Stimulated activated CD4-positive, alpha-beta T cell treated with anti-CD3 and anti-CD28 coated beads, Interleukin-1b, Interleukin-23, amount 100 ng/mL, for 24 hours (primary cell): ENCODE results near the gene ELMO1.
"Not testable (repeated sequence)": the region's sequence is repeated elsewhere in the genome, so short reads cannot be mapped to it uniquely, and the experiment has no call there.

Experiments used
- DNase-seq, 4 experiments: peaks; one replicate each; pipeline ENCODE4 v3.0.0-alpha.2; 2020; ENCODE audit warnings: low read depth in 4 of 4, low spot score in 1 of 4

The ELMO1 gene

DNA sequence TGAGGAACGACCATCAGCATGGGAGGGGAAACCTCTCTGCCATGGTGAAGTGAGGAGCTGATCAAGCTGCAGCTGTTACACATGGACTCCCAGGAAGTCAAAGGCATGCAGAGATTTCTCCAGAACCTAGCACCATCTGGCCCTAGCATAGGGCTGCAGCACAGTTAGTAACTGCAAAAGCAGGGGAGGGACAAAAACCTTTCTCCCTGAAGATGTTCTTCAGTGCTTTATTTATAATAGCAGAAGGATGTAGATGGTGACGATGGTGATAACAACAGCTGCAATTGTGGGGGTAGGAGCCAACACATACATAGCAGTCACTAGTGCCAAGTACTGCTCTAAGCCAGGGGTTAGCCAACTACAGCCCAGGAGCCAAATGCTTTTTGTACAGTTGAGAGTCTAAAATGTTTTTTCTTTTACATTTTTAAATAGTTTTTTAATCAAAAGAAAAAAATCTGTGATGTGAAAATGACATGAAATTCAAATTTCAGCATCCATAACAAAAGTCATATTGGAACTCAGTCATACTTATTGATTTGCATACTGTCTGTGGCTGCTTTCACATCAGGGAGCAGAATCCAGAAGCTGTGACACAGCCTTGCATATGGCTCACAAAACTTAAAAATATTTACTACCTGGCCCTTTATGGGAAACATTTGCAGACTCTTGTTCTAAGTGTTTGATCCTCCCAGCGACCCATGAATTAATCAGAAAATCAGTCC, 299.5 kb downstream of the ELMO1 start:
- no peak for DNase-seq

DNA sequence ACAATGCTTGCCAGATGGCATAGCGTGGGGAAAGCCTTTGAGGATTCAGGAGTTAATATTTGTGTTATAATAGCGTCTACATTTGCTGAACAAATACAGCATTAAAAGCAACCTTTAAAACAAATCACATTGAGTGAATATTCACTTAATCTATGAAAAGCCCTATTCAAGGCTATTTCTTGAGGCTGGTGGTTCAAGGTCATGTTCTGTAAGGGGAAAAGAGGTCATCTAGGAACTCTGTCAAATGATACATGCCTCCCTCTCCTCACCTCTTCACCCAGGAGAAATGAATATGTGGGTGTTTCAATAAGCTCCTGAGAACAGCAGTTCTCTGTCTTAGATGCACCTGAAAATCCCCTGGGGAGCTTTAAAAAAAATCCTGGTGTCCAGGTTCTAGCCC, 303.0 kb downstream of the ELMO1 start:
- DNase-seq = no peak

DNA sequence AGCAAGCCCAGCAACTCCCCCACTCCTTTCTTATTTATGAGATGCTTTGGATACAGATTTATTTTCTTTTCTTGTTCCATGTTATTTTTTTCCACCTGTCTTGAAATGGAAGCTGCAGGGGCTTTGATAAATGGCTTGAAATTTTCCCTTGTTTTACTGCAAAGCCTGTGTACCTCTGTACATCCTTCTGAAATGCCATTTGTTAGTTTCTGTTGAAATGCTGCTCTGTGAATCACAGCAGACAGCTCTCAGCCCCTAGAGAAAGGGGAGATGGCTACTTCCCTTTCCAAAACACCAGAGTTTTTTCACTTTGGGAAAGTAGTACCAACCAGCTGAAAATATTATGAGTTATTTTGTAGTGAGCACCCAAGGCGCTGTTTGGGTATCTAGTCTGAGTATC, 304.2 kb downstream of the ELMO1 start:
- no peak for DNase-seq

DNA sequence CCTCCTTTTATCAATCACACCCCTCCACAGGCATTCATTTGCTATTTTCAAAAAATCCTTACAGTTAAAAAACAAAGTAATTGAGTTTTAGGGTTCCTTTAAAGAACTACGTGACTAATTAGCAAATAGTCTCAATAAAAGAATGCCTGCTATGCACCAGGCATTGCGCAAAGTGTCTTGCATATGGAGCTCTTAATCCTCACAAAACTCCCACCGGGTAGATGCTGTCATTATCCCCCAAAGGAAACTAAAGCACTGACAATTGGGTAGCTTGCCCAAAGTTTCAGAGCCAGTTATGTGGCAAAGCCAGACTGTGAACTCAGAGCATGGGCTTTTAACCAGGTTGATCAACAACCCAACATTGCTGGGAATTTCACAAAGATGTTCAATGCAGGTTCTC, 305.7 kb downstream of the ELMO1 start:
- DNase-seq = no peak

DNA sequence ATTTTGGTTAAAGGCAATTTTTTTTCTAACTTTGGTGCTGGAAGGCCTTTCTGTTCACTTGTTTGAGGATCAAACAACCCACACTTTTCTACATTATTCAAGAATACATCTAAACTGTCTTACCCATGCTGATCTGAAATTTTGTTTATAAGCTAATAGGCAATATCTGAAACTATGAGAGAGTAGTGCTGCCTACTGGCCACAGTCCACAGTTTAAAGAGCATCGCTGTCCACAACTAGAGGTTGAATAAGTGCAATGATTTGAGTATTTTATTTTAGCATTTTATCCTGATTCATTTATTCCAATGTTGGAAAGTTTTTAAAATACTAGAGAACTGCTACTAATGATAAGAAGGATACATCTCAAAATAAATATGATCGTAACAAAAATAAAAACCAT, 306.9 kb downstream of the ELMO1 start:
- DNase-seq = no peak

DNA sequence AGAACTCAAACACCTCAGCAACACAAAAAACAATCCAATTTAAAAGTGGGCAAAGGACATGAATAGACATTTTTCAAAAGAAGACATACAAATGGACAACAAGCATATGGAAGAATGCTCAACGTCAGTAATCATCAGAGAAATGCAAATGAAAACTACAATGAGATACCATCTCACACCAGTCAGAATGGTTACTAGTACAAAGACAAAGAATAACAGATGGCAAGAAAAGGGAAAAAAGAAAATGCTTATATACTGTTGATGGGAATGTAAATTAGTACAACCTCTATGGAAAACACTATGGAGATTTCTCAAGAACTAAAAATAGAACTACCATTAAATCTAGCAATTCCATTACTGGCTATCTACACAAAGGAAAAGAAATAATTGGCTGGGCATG, 314.8 kb downstream of the ELMO1 start:
- DNase-seq = not testable (repeated sequence)

DNA sequence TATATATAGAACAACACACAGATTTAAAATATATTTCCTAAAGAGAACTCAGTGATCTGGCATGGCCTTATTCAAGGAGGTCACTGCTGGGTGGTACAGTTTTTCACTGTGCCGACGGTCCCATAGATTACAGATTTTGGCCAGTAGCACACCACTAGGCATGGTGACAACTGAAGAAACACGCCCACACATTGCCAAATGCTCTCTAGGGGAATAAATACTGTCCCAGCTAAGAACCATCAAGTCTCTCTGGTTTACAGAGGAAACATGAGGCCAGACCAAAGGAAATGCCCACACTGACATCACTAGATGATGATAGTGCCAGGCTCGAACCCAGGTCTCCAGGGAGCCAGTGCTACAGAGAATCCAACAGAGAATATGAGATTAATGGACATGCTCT, 316.8 kb downstream of the ELMO1 start:
- no peak for DNase-seq

DNA sequence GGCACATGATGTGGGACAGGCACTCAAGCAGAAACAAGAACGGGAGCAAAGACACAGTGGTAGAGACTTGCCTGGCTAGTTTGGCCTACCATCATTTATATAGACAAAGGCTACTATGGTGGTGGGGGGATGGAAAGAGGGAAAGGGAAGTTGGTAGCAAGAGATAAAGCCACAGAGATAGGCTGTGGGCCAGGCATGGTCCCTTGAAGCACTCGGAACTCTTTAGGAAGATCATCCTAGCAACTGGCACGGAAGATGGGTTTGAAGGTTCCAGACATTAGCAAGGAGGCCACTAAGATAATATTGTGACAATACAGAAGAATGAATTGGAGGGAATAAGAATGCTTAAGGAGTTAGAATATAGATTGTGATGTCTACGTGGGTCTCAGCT, 319.6 kb downstream of the ELMO1 start:
- DNase-seq = no peak

DNA sequence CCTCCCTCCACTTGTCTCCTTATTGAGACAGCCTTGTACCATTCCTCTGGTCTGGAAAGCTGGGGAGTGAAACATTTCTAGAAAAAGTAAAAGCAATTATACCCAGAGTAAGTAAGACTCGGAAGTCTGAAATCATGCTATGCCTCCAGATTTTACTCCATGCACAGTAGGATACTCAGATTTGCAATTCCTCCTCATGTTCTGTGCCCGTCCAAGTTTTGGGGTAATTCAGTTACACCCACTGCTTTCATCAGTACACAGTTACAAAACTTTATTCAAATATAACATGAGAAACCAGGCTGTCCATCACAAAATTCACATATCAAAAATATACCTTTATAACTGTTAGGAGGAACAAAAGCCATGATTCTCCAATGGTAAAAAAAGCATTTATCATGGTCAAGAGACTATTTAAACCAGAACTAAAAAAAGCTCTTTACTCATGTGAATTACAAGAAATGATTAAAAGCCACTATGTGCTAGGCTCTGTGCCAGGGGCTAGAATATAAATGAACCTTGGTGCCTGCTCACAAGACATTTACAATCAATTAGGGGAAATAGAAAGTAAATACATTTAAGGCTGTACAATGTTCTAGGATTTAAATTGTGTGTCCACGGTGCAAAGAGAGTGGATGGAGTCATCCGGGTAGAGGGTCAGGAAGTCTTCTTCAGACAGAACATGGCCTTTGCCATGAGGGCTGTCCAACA, 320.2 kb downstream of the ELMO1 start:
- no peak for DNase-seq

DNA sequence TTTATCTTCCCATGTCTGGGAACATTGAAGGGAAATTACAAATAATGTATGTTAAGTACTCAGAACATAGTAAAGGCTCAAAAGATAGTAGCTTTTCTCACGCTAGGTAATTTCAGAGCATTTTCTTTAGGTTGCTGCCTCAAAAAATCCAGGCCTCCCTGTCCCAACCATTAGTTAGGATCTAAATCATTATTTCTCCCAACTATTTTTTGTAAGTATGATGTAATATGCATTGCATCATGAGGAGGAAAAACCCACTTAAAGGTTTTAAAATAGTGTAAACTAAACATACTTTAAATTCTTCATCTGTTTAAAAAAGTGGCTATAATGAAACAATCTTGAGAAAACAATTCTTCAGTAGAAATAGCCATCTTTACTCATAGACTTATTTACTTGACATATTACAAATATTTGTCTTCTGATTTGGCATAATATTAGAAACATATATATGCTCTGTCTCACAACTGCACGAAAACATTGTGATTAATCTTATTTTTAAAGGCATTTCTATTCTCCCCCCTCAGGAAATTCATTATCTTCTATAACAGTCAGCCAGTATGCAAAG, 329.3 kb downstream of the ELMO1 start:
- DNase-seq = no peak

DNA sequence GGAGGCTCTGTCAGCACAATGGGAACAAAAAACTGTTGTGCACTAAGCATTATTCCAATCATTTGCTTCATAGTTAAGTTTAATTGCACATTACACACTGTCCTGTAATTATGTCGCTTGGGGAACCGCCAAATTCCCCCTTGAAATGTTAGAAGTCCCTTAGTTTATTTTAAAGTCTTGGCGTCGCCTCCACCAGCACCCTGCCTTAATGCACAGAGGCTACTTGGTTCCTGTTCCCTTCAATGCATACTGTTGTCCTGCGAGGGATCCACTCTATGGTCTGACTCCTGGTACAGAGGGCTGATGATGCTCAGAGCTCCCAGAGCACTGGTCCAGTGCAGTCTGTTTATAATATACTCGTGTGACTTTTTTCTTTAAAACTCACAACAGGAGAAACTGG, 330.7 kb downstream of the ELMO1 start:
- no peak for DNase-seq

DNA sequence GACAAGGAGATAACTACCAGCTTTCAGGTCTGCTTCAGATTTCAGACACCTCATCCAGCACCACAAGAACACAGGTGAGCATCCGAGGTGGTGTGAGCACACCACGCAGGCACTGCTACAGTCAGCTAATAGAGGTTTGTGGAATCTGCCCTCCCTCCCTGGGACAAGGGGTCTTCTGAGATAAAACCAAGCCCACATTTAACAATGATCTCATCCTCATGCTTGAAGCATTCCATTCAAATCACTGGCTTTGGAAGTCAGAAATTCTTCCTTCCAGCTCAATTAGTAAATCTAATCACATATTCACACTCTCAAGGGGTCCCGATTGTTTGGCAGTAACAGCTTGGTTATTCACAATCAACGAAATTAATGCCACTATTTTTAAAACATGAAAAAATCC, 331.4 kb downstream of the ELMO1 start:
- DNase-seq = no peak

DNA sequence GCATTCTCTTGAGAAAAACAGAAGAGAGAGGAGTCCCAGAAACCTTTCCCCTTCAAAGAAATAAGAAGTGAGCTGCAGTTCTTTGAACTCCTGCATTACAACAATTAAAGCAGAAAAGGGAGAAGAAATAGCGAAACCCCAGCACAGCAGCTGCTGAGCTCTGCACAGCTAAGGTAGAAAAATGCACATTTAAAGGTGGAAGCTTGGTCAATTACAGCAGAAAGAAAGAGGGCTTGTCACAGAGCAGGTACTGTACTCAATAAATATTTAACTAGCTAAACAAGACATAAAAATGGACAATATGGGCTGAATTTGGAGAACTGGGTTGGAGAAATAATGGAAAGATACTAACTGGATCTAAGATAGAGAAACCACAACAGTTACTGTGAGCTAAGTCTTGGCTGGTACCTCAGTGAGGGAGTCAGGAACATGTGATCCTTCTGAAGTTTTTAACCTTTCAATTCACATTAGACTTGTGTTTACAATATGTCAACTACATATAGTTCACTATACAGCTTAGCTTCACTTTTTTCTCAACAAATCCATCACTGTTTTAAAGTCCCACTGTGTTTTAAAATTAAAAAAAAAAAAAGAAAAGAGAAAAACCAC, 332.5 kb downstream of the ELMO1 start:
- no peak for DNase-seq

DNA sequence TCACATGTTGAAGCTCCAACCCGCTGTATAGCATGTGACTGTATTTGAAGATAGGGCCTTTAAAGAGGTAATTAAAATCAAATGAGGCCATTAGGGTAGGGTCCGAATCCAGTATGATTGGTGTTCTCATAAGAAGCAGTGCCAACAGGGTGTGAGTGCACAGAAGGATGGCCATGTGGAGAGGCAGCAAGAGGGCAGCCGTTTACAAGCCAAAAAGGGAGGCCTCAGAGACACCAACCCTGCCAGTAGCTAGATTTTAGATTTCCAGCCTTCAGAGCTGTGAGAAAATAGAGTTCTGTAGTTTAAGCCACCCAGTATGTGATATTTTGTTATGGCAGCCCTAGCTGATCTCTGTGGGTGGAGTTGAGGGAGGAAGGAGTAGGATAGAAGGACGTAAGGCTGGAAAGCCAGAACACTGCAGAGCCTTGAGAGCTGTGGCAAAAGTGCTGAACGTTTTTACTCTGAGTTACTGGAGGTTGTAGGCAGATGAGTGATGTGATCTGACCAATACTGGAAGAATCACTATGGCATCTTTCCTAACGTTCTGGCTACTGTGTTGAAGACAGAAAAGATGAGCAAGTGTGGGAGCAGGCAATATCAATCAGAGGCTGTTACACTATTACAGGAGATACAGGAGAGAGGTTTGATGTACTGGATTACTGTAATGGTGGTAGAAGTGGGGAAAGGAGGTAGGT, 334.9 kb downstream of the ELMO1 start:
- no peak for DNase-seq

DNA sequence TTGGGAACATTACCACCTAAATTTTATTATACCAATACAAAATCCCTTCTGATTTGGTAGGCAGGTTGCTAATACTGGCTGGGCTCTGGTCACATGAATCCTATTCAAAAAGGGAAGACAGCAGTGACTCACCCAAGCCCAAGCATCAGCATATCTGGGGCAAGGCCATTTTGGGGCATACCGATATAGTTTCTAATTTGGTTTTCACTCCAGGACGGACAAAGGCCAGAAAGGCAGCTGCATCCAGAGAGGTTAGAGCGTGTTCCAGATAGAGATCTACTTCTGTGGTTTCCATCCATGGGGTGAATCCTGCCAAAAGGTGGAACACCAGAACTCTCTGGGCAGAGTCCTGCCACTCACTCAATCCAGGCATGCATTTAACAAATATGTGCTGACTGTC, 335.8 kb downstream of the ELMO1 start:
- no peak for DNase-seq

DNA sequence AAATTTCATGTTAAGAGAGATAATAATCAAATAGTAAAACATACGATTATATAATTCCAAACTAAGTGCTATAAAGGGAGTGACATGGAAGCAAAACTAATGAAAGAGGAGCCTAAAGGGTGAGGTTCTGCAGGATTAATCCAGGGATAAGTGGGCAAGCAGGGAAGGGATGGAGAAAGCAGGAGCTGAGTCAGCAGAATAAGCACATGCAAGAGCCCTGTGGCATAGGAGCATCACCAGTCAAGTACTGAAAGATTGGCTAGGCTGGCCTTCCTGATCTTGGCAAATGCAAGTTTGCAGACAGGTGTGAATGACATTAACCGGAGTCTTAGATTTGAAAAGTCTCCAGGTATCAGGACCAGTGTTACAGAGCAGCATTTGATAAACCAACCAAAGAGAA, 336.4 kb downstream of the ELMO1 start:
- no peak for DNase-seq

DNA sequence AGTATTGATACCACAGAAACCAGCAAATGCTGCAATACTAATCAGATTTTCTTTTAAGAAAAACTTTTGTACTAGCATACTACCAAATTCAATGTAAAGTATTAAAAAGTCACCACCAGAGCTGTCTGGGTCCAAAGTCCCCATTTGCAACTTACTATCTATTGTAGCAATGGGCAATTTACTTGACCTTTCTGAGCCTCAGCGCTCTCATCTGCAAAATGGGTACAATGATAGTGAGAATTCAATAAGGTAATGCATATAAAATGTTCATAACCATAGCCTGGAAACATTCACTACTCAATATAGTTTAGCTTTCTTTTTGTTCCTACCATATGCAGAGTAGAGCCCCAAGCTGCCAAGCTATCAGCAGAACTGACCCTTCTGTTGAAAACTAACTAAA, 337.2 kb downstream of the ELMO1 start:
- DNase-seq = no peak

DNA sequence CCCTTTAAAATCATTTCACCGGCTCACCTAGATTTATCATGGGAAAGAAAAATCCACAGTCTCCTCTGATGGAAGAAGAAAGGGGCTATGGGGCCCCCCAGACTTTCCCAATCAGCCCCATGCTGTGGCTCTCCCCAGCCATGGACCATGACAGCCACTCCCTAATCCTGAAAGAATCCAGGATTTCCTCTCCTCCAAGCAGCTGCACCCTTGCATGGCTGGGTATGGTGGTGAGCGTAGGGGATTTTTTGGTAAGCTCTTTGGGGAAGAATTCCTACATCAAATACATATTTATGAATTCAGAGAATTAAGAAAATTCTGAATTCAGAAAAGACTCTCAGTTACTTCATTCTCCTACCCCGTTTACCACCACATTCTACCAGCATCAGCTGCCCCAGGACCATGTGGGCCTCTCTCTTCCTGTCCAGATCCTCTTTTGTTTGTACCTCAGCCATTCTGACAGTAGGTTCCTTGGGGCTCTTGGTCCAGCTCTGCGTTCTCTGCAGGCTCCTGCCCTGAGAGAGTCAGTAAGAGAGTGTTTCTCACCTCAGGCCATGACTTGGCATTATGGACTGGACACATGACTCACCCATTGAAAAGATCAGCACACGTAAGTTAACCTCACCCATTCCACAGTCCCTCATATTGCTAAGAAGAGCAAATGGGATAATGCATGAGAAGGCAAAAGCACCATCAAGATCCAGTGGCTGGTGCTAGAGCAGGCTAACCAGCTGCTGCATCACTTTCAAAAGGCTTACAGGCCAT, 337.8 kb downstream of the ELMO1 start:
- DNase-seq = no peak

DNA sequence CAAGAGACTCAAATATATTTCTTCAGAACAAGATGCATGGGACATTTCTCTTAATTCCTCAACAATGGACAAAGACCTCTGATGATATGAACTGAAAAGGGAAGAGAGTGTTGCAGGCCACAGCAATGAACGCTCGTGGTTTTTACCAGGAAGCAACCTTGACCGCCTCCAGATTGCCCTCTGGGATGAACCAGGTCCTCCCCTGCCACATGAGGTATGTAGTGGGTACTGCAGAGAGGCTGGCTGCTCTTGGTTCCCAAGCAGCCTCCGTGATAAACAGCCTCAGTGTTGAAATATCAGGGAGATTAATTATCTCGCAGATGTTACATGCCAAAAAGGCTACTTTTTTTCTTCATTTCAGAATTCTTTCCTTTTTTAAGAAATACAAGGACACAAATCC, 338.8 kb downstream of the ELMO1 start:
- no peak for DNase-seq

DNA sequence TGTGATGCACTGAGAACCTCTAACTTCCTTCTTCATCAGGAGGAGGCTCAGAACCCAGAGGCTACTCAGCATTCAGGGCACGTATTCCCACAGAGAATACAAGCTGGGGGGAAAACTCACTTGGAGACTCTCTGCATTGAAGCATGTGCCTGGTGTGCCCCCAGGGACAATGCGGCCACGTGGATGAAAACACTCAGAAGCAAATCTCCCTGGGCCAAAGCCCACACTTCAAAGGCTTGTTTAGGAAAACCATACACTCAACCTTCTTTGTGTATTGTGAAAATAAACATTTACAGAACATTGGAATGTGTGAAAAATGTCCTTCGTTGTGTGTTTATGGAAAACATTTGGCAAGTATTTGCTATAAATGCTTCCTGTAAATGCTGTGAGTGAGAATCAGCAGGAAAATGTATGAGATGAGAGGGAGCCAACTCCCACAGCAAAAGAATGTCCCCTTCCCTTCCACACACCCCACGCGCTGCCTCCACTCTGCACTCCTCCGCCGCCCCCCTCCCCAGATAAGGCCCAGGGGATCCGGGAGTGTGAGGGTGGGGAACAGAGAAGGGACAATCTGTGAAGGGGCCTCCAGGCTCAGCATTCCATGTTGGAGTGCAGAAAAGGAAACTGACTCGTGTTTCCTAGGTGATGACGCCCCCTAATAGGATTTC, 339.5 kb downstream of the ELMO1 start:
- no peak for DNase-seq
